GM18499 (cell line): ENCODE measurements around the gene RPL13.
"Not testable (repeated sequence)": the region's sequence is repeated elsewhere in the genome, so short reads cannot be mapped to it uniquely, and the experiment has no call there.

Experiments
- ATAC-seq: cut with Tn5 transposase; IDR thresholded peaks from one replicate; pipeline ENCODE4 v1.9.1; 2021; ENCODE audit warnings: moderate number of reproducible peaks; ENCODE audit not compliant: insufficient read depth, unreplicated experiment

The RPL13 gene

DNA sequence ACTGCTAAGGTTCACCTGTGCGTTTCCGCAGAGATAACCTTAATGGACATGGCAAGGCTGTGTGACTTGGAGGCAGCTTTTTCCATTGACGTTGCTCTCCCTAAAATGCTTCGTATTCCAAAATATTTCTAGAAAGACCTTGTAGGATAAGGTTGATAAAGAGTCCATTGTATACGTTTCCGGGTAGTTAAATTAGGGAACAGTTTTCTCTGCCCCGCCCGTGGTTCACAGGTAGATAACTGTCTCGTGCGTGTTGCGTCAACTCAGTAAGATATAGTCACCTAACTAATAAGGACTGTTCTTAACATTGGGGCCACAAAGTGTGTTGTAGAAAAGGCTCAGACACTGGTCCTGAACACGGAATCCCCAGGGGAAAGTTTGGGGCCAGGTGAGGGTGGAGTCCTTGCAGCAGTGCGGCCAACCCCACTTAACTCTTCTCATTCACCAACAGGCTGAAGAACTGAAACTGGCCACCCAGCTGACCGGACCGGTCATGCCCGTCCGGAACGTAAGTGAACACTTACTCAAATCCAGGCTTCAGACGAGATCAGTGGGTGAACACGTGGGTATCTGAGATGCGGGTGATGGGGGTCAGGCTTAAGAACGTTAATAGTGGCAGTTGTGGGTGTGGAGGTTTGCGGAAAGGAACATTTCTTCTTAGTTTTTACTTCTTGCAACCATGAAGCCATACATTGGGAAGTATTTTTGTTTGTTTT, 1.6 kb downstream of the RPL13 start:
- ATAC-seq = no peak

DNA sequence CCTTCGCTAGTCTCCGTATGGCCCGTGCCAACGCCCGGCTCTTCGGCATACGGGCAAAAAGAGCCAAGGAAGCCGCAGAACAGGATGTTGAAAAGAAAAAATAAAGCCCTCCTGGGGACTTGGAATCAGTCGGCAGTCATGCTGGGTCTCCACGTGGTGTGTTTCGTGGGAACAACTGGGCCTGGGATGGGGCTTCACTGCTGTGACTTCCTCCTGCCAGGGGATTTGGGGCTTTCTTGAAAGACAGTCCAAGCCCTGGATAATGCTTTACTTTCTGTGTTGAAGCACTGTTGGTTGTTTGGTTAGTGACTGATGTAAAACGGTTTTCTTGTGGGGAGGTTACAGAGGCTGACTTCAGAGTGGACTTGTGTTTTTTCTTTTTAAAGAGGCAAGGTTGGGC, 2.5 kb downstream of the RPL13 start:
- ATAC-seq = no peak

DNA sequence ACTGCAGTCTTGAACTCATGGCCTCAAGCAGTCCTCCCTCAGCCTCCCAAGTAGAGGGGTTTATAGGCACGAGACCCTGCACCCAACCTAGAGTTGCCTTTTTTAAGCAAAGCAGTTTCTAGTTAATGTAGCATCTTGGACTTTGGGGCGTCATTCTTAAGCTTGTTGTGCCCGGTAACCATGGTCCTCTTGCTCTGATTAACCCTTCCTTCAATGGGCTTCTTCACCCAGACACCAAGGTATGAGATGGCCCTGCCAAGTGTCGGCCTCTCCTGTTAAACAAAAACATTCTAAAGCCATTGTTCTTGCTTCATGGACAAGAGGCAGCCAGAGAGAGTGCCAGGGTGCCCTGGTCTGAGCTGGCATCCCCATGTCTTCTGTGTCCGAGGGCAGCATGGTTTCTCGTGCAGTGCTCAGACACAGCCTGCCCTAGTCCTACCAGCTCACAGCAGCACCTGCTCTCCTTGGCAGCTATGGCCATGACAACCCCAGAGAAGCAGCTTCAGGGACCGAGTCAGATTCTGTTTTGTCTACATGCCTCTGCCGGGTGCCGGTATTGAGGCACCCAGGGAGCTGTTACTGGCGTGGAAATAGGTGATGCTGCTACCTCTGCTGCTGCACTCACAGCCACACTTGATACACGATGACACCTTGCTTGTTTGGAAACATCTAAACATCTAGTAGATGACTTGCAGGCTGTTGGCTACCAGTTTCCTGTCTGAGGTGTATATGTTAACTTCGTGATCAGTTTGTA, 3.3 kb downstream of the RPL13 start:
- no peak for ATAC-seq

DNA sequence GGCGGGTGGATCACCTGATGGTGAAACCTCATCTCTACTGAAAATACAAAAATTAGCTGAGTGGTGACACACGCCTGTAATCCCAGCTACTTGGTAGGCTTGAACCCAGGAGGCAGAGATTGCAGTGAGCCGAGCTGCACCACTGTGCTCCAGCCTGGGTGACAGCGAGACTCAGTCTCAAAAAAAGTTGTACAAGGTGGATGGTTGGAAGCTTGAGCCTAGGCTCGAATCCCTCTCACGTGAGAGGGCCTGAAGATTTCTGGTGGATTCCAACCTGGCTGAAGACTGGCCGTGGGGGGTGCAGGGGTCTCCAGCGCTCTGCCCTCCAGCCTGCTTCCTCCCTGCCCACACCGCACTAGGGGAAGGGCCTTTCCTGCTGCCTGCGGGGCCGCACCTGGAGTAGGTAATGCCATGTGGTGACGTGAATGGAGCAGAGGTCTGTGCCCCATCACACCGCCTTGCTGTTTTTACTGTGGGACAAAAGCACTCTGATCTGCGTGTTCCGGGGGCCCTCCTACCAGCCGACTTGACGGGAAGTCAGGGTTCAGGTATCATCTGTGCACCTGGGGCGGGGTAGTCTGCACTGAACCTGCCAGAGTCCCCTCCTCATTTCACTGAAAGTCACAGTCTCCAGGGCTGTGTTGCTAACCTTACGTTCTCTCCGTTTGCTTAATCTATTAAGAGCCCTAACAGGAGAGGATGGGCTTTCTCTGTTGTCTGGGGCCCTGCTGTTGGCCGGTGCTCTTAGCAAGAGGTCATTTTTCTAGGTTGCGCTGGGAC, 4.2 kb downstream of the RPL13 start:
- no peak for ATAC-seq

DNA sequence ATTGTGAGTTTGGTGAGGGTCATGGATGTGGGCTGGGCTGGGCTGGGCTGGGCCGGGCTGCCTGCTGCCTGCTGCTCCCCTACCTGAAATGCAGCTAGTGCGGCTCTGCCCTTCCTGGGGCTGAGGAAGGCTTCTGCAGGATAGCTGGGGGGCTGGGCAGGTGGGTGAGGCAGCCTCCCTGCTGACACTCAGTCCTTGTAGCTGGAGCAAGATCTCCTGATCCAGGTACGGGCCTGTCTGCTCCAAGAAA, 4.7 kb downstream of the RPL13 start:
- ATAC-seq = no peak

DNA sequence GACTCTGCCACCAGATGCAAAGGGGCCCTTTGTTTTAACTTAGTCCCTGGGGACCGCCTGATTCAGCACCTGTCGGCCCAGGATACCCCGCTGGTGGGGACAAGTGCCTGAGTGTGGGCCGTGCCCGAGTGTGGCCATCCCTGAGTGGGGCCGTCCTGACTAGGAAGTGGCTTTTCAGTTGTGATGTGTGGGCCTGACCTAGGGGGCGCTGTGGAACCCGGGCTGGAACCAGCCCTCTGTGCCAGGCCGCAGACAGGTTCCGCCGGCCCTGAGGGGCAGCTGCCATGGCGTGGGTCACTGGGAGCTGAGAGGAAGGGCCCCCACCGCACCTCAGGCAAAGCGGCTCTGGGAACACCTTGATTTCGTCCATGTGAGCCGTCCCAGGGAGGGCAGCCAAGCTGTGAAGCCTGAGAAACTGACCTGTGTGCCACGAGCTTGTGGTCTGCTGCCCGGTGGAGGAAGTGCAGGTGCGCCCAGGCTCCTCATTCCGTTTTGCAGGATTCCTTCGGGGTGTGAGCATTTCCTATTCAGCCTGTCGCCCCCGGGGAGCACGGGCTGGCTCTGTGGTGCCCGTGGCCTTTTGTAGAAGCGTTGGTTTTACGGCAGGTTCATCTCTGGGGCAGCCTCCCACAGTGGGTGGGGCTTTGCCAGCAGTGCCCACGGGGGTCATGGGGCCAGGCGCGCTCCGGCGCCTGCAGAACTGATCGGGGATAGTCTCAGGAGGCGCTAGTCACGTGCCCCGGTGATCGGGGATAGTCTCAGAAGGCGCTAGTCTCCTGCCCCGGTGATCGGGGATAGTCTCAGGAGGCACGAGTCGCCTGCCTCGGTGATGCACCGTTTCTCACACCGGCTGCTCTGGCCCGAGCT, 5.3 kb downstream of the RPL13 start:
- no peak for ATAC-seq

DNA sequence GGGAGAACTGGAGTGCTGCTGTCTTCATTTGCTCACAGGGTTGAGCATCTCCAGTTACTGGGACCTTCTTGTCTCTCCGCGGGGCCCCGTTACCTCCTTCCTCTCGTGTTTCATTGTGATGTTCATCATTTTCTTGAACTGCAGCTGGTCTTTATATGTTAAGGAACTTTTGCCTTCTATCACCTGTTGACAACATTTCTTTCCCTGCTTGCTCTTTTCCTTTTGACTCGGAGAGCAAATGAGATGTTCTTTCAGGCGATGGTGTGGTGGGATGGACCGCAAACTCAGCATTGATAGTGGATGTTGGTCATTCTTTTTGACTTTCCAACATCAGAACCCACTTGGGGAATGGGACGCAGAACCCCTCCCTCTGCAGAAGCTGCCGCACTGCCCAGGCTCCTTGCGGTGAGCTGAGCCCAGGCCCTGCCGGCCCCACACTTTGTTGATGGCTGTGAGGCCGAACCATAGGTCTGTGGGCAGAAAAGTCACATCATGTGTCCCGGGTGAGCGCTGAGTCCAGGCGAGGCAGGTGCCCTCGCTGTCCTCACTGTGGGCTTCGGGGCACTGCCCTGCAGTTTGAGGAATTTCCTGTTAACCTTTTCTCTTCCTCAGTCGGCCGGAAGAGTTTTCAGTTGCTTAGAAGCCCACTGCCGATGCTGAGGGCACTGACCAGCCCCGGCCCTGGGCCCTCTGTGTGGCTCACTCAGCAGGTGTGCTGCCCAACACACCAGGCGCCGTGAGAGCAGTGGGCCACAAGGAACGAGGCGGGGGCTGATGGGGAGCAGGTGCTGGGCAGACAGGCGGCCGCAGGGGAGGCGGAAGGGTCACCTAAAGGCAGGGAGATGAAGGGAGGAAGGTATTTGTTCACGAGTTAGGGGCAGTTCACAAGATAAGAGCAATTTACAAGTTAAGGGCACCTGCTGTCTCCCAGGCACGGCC, 7.4 kb downstream of the RPL13 start:
- no peak for ATAC-seq

DNA sequence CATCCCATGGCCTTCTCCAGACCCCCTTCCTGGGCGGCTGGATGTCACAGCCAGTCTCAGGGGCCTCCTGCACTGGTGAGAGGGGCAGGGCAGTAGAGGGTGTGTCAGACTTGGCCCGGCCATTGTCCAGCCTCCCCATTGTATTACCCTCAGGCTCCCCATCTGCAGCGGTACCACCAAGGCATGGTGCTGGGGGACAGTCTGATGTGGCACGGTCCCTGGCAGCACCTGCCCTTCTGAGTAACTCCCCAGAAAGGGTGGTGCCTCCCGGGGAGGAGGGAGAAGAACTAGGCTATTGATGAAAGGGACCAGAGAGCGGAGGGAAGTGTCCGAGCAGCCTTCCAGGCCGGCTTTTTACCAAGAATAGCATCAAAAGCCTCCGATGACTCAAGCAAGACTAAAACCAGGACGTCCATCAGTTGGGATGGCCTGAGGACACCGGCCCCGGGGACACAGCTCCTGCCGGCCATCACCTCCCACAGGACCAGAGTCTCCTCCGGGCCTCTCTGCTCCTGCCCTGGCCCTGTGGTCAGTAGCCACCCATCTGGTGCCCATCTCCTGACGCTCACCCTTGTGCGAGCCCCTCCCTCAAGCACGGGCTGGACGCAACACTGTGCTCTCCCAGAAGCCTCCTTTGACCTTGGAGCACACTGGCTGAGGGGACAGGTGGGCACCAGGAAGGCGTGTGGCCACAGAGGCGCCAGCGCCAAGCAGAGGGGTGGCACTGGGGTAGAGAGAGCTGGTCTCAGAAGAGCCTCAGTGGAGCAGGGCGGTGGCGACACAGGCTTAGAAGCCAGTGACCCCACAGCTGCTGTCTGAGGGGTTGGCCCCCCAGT, 9.2 kb downstream of the RPL13 start:
- no peak for ATAC-seq

DNA sequence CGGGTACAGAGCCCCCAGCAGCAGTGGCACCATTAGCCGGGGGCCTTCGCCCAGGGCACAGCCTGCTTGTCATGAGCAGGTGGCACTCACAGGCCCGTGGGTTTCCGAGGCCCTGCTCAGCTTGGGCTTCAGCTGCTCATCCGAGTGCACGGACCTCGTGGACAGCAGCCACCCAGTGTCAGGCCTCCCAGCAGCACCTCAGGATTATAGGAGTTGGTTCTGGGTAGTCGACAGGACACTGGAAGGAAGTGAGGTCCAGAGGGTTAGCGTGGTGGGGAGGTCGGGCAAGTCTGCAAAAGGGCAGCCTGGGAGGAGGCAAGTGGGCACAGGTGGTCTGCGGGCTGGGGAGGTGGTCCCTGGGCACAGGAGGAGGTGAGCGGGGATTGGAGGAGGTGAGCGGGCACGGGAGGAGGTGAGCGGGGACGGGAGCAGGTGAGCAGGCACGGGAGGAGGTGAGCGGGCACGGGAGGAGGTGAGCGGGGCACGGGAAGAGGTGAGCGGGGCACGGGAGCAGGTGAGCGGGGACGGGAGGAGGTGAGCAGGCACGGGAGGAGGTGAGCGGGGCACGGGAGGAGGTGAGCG, 10.0 kb downstream of the RPL13 start:
- ATAC-seq = no peak

DNA sequence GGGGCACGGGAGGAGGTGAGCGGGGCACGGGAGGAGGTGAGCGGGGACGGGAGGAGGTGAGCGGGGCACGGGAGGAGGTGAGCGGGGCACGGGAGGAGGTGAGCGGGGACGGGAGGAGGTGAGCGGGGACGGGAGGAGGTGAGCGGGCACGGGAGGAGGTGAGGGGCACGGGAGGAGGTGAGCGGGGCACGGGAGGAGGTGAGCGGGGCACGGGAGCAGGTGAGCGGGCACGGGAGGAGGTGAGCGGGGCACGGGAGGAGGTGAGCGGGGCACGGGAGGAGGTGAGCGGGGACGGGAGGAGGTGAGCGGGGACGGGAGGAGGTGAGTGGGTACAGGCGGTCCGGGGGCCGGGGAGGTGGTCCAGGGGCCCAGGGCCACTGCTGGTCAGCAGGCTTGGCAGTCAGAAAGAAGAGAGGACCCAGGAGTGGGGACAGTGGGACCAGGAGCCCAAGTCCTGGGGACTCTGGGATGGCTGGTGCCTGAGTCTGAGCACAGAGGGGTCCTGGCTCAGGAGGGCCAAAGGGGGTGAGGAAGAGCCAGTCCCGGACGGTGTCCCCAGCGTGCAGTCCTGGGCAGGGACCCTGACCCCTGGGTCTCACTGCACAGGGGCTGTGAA, 10.6 kb downstream of the RPL13 start:
- not testable (repeated sequence) for ATAC-seq

DNA sequence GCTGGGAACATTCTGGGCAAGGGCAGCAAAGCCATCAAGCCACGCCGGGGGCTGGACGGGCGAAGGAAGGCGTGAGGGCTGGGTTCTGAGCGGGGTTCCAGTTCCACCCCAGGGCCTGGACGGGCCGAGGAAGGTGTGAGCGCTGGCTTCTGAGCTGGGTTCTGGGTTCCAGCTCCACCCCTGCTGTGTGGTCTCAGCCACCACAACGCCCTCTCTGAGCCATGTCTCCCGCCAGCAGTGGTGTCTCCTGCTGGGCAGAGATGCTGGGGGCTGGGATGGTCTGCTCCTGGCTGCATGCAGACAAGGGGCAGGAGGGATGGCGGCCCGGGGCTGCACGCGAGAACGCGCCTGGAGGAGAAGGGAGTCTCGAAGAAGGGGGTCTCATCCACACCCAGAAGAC, 11.2 kb downstream of the RPL13 start:
- ATAC-seq = no peak

DNA sequence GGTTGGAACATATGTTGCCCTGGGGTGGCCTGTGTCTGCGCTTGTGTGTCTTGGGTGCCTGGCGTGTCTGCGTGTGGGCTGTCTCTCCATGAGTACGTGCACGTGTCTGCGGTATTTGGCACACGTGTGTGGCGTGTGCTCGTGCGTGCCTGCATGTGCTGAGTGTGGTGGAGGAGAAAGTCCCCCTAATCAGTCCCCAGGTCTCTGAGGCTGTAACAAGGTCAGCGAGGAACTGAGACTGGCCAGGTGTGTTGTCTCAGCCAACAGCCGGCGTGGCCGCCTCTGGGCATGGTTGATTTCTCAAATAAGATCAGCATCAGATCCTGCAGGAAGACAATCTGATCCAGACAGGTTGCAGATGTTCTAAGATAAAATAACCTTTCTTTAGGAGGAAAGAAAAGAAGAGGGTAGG, 11.6 kb downstream of the RPL13 start:
- ATAC-seq = no peak

DNA sequence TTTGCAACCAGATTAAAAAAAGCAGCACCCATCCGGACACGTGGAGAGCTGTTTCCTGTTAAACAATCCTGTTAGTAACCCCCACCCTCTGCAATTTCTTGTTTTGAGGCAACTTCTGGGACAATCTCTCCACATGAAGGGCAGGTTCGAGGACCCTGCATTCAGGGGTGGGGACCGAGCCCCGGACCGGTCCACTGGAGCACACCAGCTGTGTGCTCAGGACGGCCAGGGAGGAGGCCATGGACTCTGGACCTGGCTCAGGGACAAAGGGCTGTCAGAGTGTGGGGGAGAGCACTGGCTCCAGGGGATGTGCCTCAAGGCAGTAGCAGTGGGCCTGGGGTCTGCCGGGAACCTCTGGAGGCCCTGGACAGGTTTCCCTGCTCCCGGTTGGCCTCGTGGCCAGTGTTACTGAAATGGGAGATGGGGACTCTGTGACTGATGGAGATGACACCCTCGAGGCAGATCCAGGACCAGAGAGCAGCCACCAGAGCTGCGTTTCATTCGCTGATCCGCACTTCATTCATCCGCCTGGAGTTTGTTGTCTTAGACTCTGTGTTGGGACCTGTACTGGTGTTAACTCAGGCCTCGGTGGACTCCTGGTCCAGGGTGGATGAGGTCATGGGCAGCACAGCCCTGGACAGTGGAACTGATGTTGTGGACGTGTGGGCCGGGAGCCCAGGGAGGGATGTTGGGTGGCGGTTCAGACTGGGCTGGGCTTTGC, 12.2 kb downstream of the RPL13 start:
- ATAC-seq = no peak

DNA sequence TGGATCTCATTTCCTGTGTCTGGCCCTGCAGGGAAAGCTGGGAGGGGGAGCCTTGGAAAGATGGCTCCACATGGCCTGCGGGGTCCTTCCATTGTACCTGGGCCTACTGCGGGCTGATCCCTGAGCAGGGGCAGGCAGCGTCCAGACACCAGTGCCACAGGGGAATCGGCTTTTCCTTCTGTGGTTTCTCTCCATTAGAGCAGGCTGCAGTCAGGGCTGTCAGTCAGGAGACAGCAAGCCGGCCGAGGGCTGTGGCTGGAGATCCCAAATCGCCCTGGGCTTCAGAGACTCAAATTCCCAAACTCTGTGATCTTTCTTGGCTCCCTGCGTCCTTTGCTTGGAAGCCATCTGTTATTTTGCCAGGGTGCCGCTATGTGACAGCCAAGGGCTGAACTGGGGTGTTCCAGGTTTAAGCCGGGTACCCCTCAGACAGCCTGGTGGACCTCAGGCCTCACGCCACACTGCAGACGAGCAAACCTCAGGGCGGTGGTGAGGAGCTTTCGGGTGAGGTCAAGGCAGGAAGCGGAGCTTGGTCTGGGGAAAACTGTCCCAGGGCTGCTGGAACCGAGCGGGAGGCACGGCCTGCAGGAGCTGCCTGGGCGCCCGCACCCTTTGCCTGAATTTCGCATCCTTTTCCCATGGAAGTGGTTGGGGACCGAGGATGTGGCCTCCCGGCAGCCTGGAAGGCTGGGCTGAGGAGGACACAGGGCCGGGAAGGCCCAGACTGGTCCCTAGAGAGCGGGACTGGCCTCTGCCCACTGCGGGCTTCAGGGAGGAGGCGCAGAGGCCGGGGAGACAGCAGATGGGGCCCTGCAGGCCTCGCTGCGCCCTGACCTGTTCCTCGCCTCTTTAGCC, 13.6 kb downstream of the RPL13 start:
- ATAC-seq = no peak

DNA sequence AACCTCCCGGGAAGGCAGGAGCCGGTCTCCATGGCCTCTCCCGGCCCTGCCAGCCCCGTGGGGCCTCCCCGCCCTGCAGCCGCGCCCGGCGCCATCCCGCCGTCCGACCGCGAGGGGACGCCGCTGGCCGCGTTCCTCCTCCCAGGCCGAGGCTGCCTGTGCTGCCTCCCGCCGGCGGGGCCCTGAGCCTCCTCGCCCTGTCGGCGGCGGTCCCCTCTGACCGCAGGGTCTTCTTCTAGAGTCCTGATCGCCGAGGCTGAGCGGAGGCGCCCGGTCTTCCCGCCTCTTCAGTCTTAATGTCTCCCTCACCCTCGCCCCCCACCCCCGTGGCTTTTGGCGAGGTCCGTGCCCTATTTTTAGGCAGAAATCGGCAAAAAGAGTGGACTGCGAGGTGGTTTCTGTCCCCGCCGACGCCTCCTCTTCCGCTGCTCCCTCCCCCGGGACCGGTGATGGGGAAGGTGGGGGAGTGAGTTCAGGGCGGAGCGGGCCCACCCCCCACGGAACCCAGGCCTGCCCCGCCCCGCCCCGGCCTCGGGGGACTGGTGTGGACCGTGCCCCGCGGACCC, 14.3 kb downstream of the RPL13 start:
- ATAC-seq = no peak
